Mammary epithelial cell (primary cell): ENCODE measurements around the gene PRKAG1.

ENCODE experiments used
- CTCF ChIP-seq, 2 donors: IDR thresholded peaks in 1 of 2; conservative IDR thresholded peaks in 1 of 2; 2 replicates each; pipeline ENCODE4 v1.5.1; 2011 to 2012; ENCODE audit warnings: inconsistent platforms in 2 of 2, low read length in 2 of 2, mild to moderate bottlenecking in 2 of 2, control low read depth in 1 of 2, low read depth in 1 of 2; ENCODE audit not compliant: insufficient read depth in 1 of 2; ENCODE audit errors: extremely low read depth in 1 of 2
- EZH2 ChIP-seq: IDR thresholded peaks from 2 replicates; pipeline ENCODE4 v1.6.1; 2012; ENCODE audit warnings: low read length, inconsistent platforms, borderline replicate concordance

- TF ChIP-seq CTCF (conservative IDR thresholded peaks at IDR 0.05 in 1 of 2, IDR thresholded peaks at IDR 0.05 in 1 of 2; ENCODE audit: extremely low read depth in 1 of 2, insufficient read depth in 1 of 2, low read depth in 1 of 2, low read length in 2 of 2): no peak
- no peak for TF ChIP-seq EZH2
These were observed 36.0 kb downstream of the PRKAG1 start for GRCh38 chr12:48982397-48983080.
